Upper lobe of left lung (tissue), 4 donors: ENCODE measurements around the gene ATOH8.

Source experiments
- CTCF ChIP-seq, 6 experiments: fragments of 450-650 bp in 4 of 6; fragments of 200-600 bp in 2 of 6; sonication (generic) in 2 of 6; IDR thresholded peaks; one replicate each; pipeline ENCODE4 v1.5.1; 2016 to 2019; ENCODE audit warnings: antibody characterized with exemption in 6 of 6
- EP300 ChIP-seq, 4 donors: sonication (generic); formaldehyde crosslinking; IDR thresholded peaks; one replicate each; pipeline ENCODE4 v1.5.1; 2017; ENCODE audit warnings: antibody characterized with exemption in 4 of 4, control low read depth in 2 of 4
- POLR2A ChIP-seq, 4 donors: fragments of 450-650 bp; IDR thresholded peaks; one replicate each; pipeline ENCODE4 v1.5.1; 2016 to 2017; ENCODE audit warnings: antibody characterized with exemption in 4 of 4, mild to moderate bottlenecking in 2 of 4
- POLR2AphosphoS5 ChIP-seq, 2 donors: sonication (generic); formaldehyde crosslinking; IDR thresholded peaks; one replicate each; pipeline ENCODE4 v1.5.1; 2017; ENCODE audit warnings: antibody characterized with exemption in 2 of 2

- no peak for TF ChIP-seq POLR2AphosphoS5 (IDR thresholded peaks at IDR 0.05)
- no peak for TF ChIP-seq POLR2A (IDR thresholded peaks at IDR 0.05)
- no peak for TF ChIP-seq EP300 (IDR thresholded peaks at IDR 0.05)
- TF ChIP-seq CTCF (IDR thresholded peaks at IDR 0.05) = no peak
These were observed 66.2 kb downstream of the ATOH8 start for GRCh38 chr2:85819811-85820510.
